Nasal cavity respiratory epithelium epithelial cell of viscerocranial mucosa (primary cell): ENCODE measurements around the gene GPAT3. TPM values are rescaled to one million over a fixed set of nuclear protein-coding genes. Genes with fewer than 3 reads are reported as not detected.

Experiments used
- total RNA-seq: library from RNA; depleted of rRNA; stranded (reverse); fragments of >200 nt; gene quantifications from 2 replicates; pipeline ENCODE4 v1.2.3, GENCODE V29; 2014

The GPAT3 gene
- 1.2 and 8.9 TPM in 2 replicates for total RNA-seq

GRCh38 chr4:83535520-83536361, at the start of gene GPAT3:
Gene GPAT3 (plus strand): TSS chr4:83536108. CDS start chr4:83536623, 515 bp downstream.

Other genes with a start within 250 kb of the GPAT3 start
- gene HPSE, start 201.3 kb upstream of the GPAT3 start, total RNA-seq, result 0.43 and 14.0 TPM in 2 replicates
- 9.9 and 11.2 TPM in 2 replicates for gene HELQ, start 80.3 kb upstream of the GPAT3 start, total RNA-seq
- 17.4 and 32.1 TPM in 2 replicates for gene MRPS18C, start 80.0 kb upstream of the GPAT3 start, total RNA-seq
- gene ABRAXAS1, start 51.0 kb upstream of the GPAT3 start, total RNA-seq, result 8.0 and 8.2 TPM in 2 replicates